NCI-H2196 (cell line): ENCODE data around the gene NPIPB9.
A peak's percentile ranks its signal among the peaks of the same experiment; 100 is the strongest.
"Not testable (repeated sequence)": the region's sequence is repeated elsewhere in the genome, so short reads cannot be mapped to it uniquely, and the experiment has no call there.

Experiments
- DNase-seq: peaks from one replicate; lab custom pipeline; 2025; ENCODE audit not compliant: unreplicated experiment; lab: John Stamatoyannopoulos, UW

NPIPB9 gene

GRCh38 chr16:28751487-28751886, at the start of gene NPIPB9:
Gene NPIPB9, plus strand, starts transcription at chr16:28751787.
- not testable (repeated sequence) for DNase-seq

DNA sequence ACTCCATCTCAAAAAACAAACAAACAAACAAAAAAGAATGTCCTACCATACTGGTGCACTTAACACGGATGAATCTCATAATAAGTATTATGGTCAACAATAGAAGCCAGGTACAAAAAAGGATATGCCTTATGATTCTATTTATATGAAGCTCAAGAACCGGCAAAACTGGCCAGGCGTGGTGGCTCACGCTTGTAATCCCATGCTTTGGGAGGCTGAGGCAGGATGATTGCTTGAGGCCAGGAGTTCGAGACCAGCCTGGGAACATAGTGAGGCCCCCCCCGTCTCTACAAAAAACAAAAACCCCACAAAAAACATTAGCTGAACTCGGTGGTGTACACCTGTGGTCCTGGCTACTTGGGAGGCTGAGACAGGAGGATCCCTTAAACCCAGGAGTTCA, 47.3 kb upstream of the NPIPB9 start:
- DNase-seq = not testable (repeated sequence)

DNA sequence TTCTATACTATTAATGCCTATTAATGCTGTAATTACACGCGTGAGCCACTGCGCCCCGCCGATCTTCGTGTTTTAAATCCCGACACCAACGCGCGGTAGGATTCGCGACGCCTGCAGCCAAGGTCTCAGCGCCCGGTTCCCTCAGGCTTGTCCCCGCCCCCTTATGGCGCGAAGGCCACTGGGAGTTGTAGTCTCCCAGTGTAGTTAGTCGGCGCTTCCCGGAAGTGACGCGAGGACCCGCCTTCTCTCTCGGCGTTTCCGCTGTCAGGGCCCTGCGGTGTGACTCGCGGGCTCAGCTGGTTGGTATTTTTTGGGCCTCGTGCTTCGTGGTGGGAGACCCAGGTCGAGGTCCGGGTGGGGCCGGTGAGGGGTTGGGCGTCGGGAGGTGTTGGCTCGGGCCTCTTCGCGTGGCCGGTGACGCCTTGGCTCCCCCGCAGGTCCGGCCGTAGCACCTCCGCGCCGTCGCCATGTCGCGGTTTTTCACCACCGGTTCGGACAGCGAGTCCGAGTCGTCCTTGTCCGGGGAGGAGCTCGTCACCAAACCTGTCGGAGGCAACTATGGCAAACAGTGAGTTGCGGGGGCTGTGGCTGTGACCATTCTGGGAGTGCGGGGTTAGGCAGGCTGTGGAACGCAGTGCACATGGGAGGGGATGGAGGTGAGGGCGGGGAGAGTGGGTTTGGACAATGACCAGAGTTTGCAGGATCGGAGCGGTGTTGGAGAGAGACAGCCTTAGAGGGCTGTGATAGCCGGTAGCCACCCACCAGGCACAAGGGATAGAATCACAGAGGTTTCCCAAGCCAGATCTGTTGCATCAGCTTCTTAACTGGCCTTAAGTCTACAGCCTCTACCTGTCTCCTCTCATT, 40.1 kb upstream of the NPIPB9 start, which contains the start of gene EIF3C:
TSS of gene EIF3C (plus strand) at position 245 of the 864 bp plus-strand sequence. CDS start at position 468, 223 bp downstream.
- not testable (repeated sequence) for DNase-seq

GRCh38 chr16:28722852-28723650, 28.5 kb upstream of the NPIPB9 start:
- not testable (repeated sequence) for DNase-seq

DNA sequence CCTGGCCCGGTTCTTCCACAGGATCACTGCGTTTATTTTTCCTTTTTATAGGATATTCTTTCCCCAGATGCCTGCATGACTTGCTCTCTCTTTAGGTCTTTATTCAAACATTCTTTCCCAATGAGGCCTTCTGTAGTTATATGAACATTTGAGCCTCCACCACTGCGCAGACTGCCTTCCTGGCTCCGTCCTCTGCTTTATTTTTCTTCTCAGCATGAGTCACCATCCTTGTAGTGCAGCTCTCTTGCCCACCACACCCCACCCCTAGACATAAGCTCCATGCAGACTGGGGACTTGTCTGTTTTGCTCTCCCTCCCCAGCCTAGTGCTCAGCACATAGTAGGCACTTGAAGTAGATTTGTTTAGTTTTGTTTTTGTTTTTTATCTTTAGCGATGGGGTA, 20.3 kb upstream of the NPIPB9 start:
- not testable (repeated sequence) for DNase-seq

DNA sequence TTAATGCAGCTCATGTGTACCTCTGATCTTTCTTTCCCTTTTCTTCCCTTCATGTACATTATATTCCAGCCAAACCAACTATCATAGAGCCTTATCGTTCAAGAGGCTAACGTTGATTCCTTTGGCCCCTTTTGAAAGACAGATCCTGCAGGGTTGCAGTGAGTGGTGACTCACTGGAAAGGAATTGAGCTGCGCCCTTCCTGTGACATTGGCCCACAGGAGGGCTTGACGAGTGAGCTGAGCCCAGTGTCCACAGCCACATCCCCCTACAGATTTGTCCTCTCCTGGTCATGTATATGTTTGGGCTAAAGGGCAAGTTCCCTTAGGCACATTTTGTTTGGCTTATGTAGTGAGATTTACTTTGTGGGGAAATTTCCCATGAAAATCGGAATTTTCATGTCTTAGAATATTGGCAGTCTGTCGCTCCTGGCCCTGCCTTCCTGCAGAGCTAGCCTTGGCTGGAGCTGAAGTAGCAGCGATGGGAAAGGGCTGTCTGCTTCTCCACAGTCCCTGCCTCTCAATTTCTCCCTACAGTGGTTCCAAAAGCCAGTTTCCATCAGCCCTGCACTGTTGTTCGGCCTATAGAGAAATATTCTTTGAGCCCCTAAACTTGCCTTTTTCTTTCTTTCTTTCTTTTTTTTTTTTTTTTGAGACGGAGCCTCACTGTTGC, 19.0 kb upstream of the NPIPB9 start:
- DNase-seq = not testable (repeated sequence)

GRCh38 chr16:28739787-28740186, 11.8 kb upstream of the NPIPB9 start:
- DNase-seq = not testable (repeated sequence)

GRCh38 chr16:28740631-28741030, 11.0 kb upstream of the NPIPB9 start:
- DNase-seq = not testable (repeated sequence)

DNA sequence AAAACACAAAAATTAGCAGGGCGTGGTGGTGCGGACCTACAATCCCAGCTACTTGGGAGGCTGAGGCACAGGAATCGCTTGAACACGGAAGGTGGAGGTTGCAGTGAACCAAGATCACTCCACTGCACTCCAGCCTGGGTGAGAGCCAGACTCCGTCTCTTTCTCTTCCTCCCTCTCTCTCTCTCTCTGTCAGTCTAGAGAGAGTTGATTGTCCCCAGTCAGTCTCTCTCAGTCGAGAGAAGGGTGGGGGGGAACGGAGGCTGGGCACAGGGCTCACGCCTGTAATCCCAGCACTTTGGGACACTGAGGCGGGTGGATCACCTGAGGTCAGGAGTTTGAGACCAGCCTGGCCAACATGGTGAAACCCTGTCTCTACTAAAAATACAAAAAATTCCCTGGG, 10.3 kb upstream of the NPIPB9 start:
- DNase-seq = not testable (repeated sequence)

DNA sequence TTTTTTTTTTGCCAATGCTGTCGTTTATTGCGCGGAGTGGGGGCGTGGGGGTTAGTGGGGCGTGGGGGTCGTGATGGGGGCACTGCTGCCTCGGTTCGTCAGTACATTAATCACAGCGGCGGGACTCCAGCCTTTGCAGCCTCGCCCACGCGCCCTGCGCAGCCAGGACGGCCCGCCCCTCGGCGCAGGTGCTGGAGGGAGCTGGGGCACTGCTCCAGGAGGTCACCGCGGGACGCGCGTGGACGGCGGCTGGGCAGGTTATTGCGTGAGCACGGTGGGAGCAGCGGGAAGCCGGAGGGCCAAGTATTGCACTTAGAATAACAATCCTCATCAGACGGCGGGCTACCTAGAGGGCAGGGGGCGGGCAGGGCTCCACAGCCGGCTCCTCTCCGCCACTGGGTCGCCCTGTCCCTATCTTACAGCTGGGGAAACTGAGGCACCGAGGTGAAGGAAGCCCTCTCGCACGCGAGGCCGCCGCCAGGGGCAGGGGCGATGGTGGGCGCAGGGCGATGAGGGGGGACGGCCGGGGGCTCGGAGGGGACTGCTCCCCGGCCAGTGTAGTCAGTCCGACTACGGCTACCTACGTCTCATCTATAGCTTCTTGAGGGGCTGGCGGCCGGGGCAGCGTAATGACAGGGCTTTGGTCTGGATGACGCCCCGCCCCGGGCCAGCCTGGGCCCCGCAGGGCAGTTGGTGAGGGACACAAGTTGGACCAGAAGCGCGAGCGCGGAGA, 4.8 kb upstream of the NPIPB9 start:
- not testable (repeated sequence) for DNase-seq

DNA sequence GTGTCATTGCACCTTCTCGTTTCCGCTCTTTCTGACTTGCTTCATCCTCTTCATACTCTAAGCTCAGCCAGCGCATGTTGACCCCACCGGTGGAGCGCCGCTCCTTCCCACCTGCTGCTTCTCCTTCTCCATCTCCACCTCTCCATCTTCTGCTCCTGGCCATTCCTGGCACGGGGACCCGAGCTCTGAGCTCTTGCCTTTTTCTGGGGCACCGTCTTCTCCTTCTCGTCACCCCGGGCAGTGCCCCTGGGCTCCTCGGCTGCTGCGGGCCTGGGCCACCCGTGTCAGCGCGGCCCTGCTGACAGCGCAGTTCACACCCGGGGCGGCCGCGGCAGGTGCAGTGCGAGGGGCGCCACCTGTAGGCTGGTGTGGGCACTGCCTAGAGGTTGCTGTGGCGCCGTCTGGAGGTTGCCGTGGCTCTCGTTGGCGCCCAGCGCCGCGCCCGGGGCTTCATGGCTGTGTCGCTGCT, 1.6 kb upstream of the NPIPB9 start:
- not testable (repeated sequence) for DNase-seq

DNA sequence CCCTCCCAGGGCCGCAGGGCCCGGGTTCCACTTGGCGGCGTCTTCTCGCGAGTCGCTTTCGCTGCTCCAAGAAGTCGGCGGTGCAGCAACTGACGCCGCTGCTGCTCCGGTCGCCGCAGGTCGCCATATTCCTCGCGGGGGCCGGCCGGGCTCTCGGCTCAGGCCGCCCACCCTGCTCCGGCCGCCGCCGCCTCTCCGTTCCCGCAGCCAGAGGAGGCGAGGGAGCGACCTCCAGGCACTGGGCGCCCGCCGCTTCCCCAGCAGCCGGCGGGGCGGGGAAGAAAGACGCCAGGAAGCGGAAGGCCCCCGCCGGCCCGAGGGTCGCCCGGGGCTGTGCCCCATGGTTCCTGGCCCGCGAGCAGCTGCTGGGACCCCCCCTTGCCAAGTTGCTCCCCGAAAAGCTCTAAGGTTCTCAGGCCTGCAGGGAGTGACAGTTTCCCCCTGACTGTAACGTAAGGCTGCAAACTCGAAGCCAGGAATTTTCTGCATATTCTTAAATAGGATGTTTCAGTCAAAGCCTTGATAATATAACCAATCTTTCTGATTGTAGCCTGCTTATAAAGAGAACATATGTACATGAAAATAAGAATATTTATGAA, 1.0 kb upstream of the NPIPB9 start:
- DNase-seq = not testable (repeated sequence)

DNA sequence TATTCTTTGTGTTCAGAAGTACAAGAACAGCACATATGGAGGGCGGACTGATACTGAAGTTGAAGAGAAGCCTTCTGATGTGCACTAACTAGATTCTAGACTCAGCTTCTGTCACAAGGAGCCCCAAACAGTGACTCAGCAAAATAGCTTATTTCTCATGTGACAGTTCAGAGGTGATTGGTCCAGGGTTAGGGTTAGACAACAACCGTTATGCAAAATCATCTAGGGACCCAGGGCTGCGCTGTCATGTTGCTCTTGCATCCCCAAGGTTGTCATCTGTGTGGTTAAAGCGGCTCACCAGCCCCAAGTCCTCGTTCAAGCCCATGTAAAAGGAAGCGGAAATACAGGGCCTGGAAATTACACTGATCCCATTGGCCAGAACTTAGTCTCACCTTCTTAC, 30.1 kb downstream of the NPIPB9 start:
- not testable (repeated sequence) for DNase-seq

DNA sequence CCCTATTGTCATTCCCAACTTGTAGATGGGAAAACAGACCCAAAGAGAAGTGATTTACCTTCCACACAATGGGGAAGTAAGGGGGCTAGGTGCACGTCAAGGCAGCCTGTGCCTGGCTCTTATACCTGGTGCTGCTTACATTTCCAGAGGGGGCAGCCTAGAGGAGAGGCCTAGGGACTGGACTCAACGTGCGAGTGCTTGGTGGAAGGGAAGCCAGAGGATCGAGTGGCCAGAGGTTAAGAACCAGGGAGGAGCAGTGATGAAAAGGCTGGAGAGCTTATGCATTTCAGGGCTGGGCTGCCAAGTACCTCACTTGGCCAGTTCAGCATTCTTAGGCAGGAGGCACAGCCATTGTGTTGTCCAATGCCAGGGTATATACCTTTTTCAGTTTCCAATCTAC, 30.8 kb downstream of the NPIPB9 start:
- DNase-seq = not testable (repeated sequence)

- DNase-seq = peak; percentile 42
These were observed 50.8 kb downstream of the NPIPB9 start for GRCh38 chr16:28802235-28803019.

DNA sequence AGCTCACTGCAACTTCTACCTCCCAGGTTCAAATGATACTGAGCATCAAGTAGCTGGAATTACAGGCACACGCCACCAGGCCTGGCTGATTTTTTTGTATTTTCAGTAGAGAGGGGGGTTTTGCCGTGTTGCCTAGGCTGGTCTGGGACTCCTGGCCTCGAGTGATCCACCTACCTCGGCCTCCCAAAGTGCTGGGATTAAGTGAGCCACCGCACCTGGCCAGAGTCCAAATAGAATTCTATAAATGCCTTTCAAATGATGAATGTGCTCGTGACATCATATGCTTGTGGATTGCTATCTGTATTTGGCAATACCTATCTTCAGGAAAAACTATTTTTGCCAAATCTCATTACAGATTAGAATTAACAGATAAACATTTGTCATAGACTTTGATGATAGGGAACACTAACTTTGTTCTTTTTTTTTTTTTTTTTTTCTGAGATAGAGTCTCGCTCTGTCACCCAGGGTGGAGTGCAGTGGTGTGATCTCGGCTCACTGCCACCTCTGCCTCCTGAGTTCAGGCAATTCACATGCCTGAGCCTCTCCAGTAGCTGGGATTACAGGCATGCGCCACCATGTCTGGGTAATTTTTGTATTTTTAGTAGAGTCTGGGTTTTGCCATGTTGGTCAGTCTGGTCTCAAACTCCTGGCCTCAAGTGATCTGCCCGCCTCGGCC, 56.0 kb downstream of the NPIPB9 start:
- not testable (repeated sequence) for DNase-seq

GRCh38 chr16:28820016-28820415, 68.4 kb downstream of the NPIPB9 start:
- no peak for DNase-seq

- DNase-seq = not testable (repeated sequence)
These were observed 69.0 kb downstream of the NPIPB9 start for GRCh38 chr16:28820546-28820945.
